Retinal pigment epithelial cell (primary cell): ENCODE results near the gene IGLL1.
"Not testable (repeated sequence)": the region's sequence is repeated elsewhere in the genome, so short reads cannot be mapped to it uniquely, and the experiment has no call there.

Source experiments
- DNase-seq: peaks from one replicate; pipeline ENCODE4 v3.0.0-alpha.2; 2010; ENCODE audit warnings: low read depth
- H3K4me3 ChIP-seq: 2 replicates; pipeline ENCODE4 v1.5.1; 2011; ENCODE audit warnings: mild to moderate bottlenecking, low read length, control low read depth, moderate library complexity
- TF ChIP-seq, protein P1 (sequence below): conservative IDR thresholded peaks from 2 replicates; pipeline ENCODE4 v1.5.1; 2011; ENCODE audit warnings: low read depth, low read length, control low read depth, inconsistent platforms

The IGLL1 gene

GRCh38 chr22:23565305-23565914 lies 14.7 kb downstream of the IGLL1 start:
- H3K4me3 ChIP-seq, result peak overlapping the region; percentile 35
- no peak for DNase-seq
- TF ChIP-seq, protein P1, sequence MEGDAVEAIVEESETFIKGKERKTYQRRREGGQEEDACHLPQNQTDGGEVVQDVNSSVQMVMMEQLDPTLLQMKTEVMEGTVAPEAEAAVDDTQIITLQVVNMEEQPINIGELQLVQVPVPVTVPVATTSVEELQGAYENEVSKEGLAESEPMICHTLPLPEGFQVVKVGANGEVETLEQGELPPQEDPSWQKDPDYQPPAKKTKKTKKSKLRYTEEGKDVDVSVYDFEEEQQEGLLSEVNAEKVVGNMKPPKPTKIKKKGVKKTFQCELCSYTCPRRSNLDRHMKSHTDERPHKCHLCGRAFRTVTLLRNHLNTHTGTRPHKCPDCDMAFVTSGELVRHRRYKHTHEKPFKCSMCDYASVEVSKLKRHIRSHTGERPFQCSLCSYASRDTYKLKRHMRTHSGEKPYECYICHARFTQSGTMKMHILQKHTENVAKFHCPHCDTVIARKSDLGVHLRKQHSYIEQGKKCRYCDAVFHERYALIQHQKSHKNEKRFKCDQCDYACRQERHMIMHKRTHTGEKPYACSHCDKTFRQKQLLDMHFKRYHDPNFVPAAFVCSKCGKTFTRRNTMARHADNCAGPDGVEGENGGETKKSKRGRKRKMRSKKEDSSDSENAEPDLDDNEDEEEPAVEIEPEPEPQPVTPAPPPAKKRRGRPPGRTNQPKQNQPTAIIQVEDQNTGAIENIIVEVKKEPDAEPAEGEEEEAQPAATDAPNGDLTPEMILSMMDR, result peak; percentile 23

DNA sequence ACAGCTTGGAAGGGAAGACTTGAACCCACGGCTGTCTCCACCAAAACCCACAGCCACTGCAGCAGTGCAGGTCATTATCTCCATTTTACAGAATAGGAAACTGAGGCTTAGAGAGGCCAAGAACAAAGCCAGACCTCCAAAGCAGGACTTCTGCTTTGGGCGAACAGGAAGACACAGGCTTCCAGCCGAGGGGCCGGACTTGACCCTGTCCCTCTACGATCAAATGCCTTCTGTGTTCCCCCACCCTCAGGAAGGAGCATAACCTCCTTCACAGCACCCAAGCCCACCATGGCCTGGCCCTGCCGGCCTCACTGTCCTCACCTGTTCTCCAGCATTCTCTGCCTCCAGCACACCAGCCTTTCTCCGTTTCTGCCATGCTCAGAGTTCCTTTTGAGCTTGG lies 15.8 kb downstream of the IGLL1 start:
- TF ChIP-seq, protein P1, result no peak

DNA sequence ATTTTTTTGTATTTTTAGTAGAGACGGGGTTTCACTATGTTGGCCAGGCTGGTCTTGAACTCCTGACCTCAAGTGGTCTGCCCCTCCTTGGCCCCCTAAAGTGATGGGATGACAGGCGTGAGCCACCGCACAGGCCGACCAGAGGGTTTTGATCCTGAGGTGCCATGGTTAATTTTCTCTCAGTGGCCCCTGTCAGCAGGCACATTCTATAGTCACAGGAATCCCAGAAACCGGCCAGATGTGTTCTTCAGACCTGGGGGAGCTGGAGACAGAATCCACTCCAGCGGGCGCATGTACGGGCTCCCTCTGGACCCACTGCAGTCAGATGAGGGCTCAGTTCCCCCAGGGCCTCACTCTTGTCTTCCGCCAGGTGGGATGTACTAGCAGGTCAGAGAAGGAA lies 17.0 kb downstream of the IGLL1 start:
- DNase-seq, result no peak

More for the DNA sequence above, 15.8 kb downstream of the IGLL1 start:
- no peak for DNase-seq
- H3K4me3 ChIP-seq, result no peak overlapping the region

DNA sequence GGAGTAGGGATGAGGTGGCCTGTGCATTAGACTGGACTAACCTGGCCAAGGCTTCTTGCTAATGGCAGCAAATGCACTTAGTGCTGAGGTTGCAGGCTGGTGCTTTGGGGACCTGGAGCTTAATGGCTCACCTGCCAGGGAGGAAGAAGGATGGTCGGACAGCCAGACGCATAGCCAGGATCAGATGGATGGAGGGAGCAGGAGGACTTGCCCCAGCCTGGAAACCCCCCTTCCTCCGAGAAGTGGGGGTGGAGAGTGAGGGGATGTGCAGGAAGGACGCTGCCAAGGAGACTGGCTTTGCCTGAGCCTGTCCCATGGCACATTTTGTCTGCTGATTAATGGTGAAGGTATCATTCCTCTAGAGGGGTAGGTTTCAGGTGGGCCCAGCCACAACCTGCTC lies 17.9 kb downstream of the IGLL1 start:
- no peak for DNase-seq
- no peak overlapping the region for H3K4me3 ChIP-seq
- TF ChIP-seq, protein P1, result no peak

More for the DNA sequence above, 17.0 kb downstream of the IGLL1 start:
- H3K4me3 ChIP-seq, result no peak overlapping the region
- TF ChIP-seq, protein P1, result no peak

GRCh38 chr22:23561025-23561510 lies 19.0 kb downstream of the IGLL1 start:
- not testable (repeated sequence) for H3K4me3 ChIP-seq, DNase-seq

DNA sequence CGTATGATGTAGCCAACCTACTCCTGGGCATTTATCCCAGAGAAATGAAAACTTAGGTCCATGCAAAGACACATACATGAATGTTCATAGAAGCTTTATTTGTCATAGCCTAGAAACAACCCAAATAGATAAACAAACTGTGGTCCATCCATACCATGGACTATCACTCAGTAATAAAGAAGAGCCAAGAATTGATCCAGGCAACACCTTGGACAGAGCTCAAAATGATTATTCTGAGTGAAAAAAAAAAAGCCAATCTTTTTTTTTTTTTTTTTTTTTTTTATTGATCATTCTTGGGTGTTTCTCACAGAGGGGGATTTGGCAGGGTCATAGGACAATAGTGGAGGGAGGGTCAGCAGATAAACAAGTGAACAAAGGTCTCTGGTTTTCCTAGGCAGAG lies 19.9 kb downstream of the IGLL1 start:
- not testable (repeated sequence) for H3K4me3 ChIP-seq, DNase-seq

DNA sequence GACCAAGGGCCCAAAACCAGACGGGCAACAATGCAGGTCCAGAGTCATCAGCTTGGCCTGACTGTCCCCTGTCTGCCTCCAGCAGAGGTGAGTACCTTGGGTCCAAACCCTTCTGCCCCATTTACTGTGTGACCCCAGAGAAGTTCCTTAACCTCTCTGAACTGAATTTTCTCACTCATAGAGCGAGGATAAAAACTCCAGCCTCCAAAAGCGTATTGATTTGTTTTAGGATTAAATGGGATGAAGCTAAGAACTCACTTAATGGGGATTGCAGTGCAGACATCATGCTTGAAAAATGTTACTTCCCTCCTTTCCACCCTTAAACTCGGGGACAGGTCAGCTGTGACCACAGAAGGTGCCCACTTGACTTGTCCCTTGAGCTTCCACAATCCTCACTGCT lies 22.6 kb downstream of the IGLL1 start:
- no peak for DNase-seq
- TF ChIP-seq, protein P1, result no peak
- H3K4me3 ChIP-seq, result no peak overlapping the region

GRCh38 chr22:23557036-23557435 lies 23.1 kb downstream of the IGLL1 start:
- H3K4me3 ChIP-seq, result no peak overlapping the region
- TF ChIP-seq, protein P1, result no peak
- no peak for DNase-seq
